PFSK-1 (cell line): Measurements from ENCODE around the gene MAGI1.

ENCODE experiments used
- FOXP2 ChIP-seq: optimal IDR thresholded peaks from 2 replicates; pipeline ENCODE3; 2011; ENCODE audit warnings: borderline replicate concordance, control low read depth, inconsistent platforms; ENCODE audit not compliant: insufficient read depth; ENCODE audit errors: extremely low read length, extremely low read depth
- POLR2AphosphoS5 ChIP-seq: IDR thresholded peaks from 2 replicates; pipeline ENCODE4 v1.6.1; 2012; ENCODE audit warnings: low read depth, mild to moderate bottlenecking, control low read depth, low read length, moderate library complexity
- REST ChIP-seq, 2 experiments: IDR thresholded peaks; 2 replicates each; pipeline versions ENCODE4 v1.6.1 to v1.8.0; 2011 to 2012; ENCODE audit warnings: low read depth in 2 of 2, low read length in 2 of 2, control low read depth in 1 of 2, inconsistent platforms in 1 of 2, mild to moderate bottlenecking in 1 of 2, moderate library complexity in 1 of 2; ENCODE audit not compliant: insufficient read depth in 1 of 2
- SIN3A ChIP-seq: IDR thresholded peaks from 2 replicates; pipeline ENCODE4 v1.6.1; 2012; ENCODE audit warnings: mild to moderate bottlenecking, low read length, moderate library complexity, borderline replicate concordance; ENCODE audit not compliant: insufficient read depth
- TAF1 ChIP-seq: IDR thresholded peaks from 2 replicates; pipeline ENCODE4 v1.6.1; 2012; ENCODE audit warnings: low read length, control low read depth, borderline replicate concordance; ENCODE audit not compliant: insufficient read depth

MAGI1 gene

GRCh38 chr3:65564483-65564882 lies 474.2 kb downstream of the MAGI1 start:
- TF ChIP-seq FOXP2 (no peak), REST (IDR thresholded peaks at IDR 0.05; ENCODE audit: insufficient read depth in 1 of 2, low read depth in 2 of 2, low read length in 2 of 2) (no peak), TAF1 (no peak), POLR2AphosphoS5 (no peak), SIN3A (no peak)

GRCh38 chr3:65563861-65564260 lies 474.9 kb downstream of the MAGI1 start:
- TF ChIP-seq FOXP2 (no peak), REST (IDR thresholded peaks at IDR 0.05; ENCODE audit: insufficient read depth in 1 of 2, low read depth in 2 of 2, low read length in 2 of 2) (no peak), SIN3A (no peak), TAF1 (no peak), POLR2AphosphoS5 (no peak)

- TF ChIP-seq REST (IDR thresholded peaks at IDR 0.05; ENCODE audit: insufficient read depth in 1 of 2, low read depth in 2 of 2, low read length in 2 of 2) (no peak), TAF1 (no peak), FOXP2 (no peak), POLR2AphosphoS5 (no peak), SIN3A (no peak)
Measured at GRCh38 chr3:65562447-65562846, 476.3 kb downstream of the MAGI1 start.

GRCh38 chr3:65561617-65562016 lies 477.1 kb downstream of the MAGI1 start:
- TF ChIP-seq TAF1: no peak
- TF ChIP-seq POLR2AphosphoS5: no peak
- no peak for TF ChIP-seq FOXP2
- TF ChIP-seq REST (IDR thresholded peaks at IDR 0.05; ENCODE audit: insufficient read depth in 1 of 2, low read depth in 2 of 2, low read length in 2 of 2): no peak
- no peak for TF ChIP-seq SIN3A

GRCh38 chr3:65560901-65561300 lies 477.8 kb downstream of the MAGI1 start:
- no peak for TF ChIP-seq SIN3A
- no peak for TF ChIP-seq POLR2AphosphoS5

- TF ChIP-seq POLR2AphosphoS5 (no peak), SIN3A (no peak)
Measured at GRCh38 chr3:65560133-65560532, 478.6 kb downstream of the MAGI1 start.
